GM11168 (cell line): ENCODE data around the gene AP3B1.
"Not testable (repeated sequence)": the region's sequence is repeated elsewhere in the genome, so short reads cannot be mapped to it uniquely, and the experiment has no call there.

Source experiments
- in situ Hi-C: fragments of 300-500 bp; cut with MboI; formaldehyde crosslinking; loops from one replicate; pipeline ENCODE4 v1.12.0; 2022; ENCODE audit warnings: low sequenced_read_pairs; ENCODE audit not compliant: unreplicated experiment

The AP3B1 gene

GRCh38 chr5:78077369-78078068, 217.0 kb downstream of the AP3B1 start:
- in situ Hi-C loops, result no loop called here

GRCh38 chr5:78076351-78076750, 218.1 kb downstream of the AP3B1 start:
- in situ Hi-C loops, result no loop called here

- in situ Hi-C loops, result no loop called here
Observed at GRCh38 chr5:78075301-78075700, 219.2 kb downstream of the AP3B1 start.

- in situ Hi-C loops, result not testable (repeated sequence)
Observed at GRCh38 chr5:78070691-78071090, 223.8 kb downstream of the AP3B1 start.

GRCh38 chr5:78067581-78067980, 226.9 kb downstream of the AP3B1 start:
- in situ Hi-C loops, result not testable (repeated sequence)

- in situ Hi-C loops, result not testable (repeated sequence)
Observed at GRCh38 chr5:78066722-78067121, 227.8 kb downstream of the AP3B1 start.

- in situ Hi-C loops, result no loop called here
Observed at GRCh38 chr5:78065663-78066062, 228.8 kb downstream of the AP3B1 start.

GRCh38 chr5:78064941-78065472, 229.5 kb downstream of the AP3B1 start:
- in situ Hi-C loops, result no loop called here

GRCh38 chr5:78063495-78063894, 231.0 kb downstream of the AP3B1 start:
- in situ Hi-C loops, result no loop called here

- in situ Hi-C loops, result no loop called here
Observed at GRCh38 chr5:78062645-78063044, 231.9 kb downstream of the AP3B1 start.

- in situ Hi-C loops, result no loop called here
Observed at GRCh38 chr5:78060421-78060820, 234.1 kb downstream of the AP3B1 start.

GRCh38 chr5:78058625-78059024, 235.9 kb downstream of the AP3B1 start:
- in situ Hi-C loops, result no loop called here

- in situ Hi-C loops, result no loop called here
Observed at GRCh38 chr5:78056901-78057514, 237.5 kb downstream of the AP3B1 start.

GRCh38 chr5:78056053-78056452, 238.4 kb downstream of the AP3B1 start:
- in situ Hi-C loops, result no loop called here

GRCh38 chr5:78050888-78051287, 243.6 kb downstream of the AP3B1 start:
- in situ Hi-C loops, result no loop called here

GRCh38 chr5:78046823-78047222, 247.7 kb downstream of the AP3B1 start:
- in situ Hi-C loops, result not testable (repeated sequence)

GRCh38 chr5:78046006-78046405, 248.5 kb downstream of the AP3B1 start:
- in situ Hi-C loops, result no loop called here

- in situ Hi-C loops, result no loop called here
Observed at GRCh38 chr5:78041805-78042204, 252.7 kb downstream of the AP3B1 start.

GRCh38 chr5:78025540-78025939, 269.0 kb downstream of the AP3B1 start:
- in situ Hi-C loops, result no loop called here

- in situ Hi-C loops, result no loop called here
Observed at GRCh38 chr5:78019744-78020143, 274.8 kb downstream of the AP3B1 start.

- in situ Hi-C loops, result no loop called here
Observed at GRCh38 chr5:78016863-78017529, 277.5 kb downstream of the AP3B1 start.
